GM12878 (cell line): ENCODE results near the gene PATJ. TPM values are rescaled to one million over a fixed set of nuclear protein-coding genes. Genes with fewer than 3 reads are reported as not detected.

Experiments used
- ATAC-seq: fragments of 200-7000 bp; cut with Tn5 transposase; 3 replicates; pipeline ENCODE4 v1.9.1; 2020; ENCODE audit warnings: mild to moderate bottlenecking, moderate library complexity
- BruUV-seq: library from RNA; stranded (reverse); fragments of 400-500 nt; replicated peaks from 2 replicates; lab custom pipeline; 2021; lab: Mats Ljungman, UMichigan
- CTCF ChIA-PET: fragments of 300-600 bp; sonication (Branson Sonifier 250); formaldehyde crosslinking; extraction: SDS; loops from one replicate; lab custom pipeline; 2021; ENCODE audit warnings: inconsistent platforms; lab: Yijun Ruan, JAX
- POLR2A ChIA-PET: fragments of 350-600 bp; formaldehyde crosslinking; extraction: SDS; loops from one replicate; lab custom pipeline; 2021; ENCODE audit warnings: inconsistent platforms; lab: Charles Lee
- RAD21 ChIA-PET: fragments of 300-600 bp; sonication (Branson Sonifier 250); formaldehyde crosslinking; loops from one replicate; lab custom pipeline; 2023; ENCODE audit warnings: antibody characterized with exemption; ENCODE audit not compliant: unreplicated experiment; lab: Charles Lee
- SMC1A ChIA-PET: fragments of 300-600 bp; sonication (Branson Sonifier 250); formaldehyde crosslinking; loops from one replicate; lab custom pipeline; 2023; ENCODE audit not compliant: unreplicated experiment, uncharacterized antibody; lab: Charles Lee
- DNase-seq: peaks from one replicate; pipeline ENCODE4 v3.0.0-alpha.2; 2011; ENCODE audit warnings: low read depth, low spot score
- FAIRE-seq: peaks from 3 replicates; lab custom pipeline; 2011; peaks lifted over from hg19 to GRCh38; lab: Jason Lieb, UNC
- H2AFZ ChIP-seq: 2 replicates; pipeline ENCODE4 v1.6.0; 2011; ENCODE audit warnings: low read depth, low read length, control low read depth; ENCODE audit not compliant: control insufficient read depth
- H3K27ac ChIP-seq: 2 replicates; pipeline ENCODE4 v1.5.1; 2011; ENCODE audit warnings: control low read depth; ENCODE audit not compliant: control insufficient read depth, insufficient read depth
- H3K27me3 ChIP-seq, 2 experiments: replicated peaks in 1 of 2; 2 replicates each; pipeline versions ENCODE4 v1.6.0 to v1.6.1; 2011; ENCODE audit warnings: low read length in 1 of 2; ENCODE audit not compliant: control insufficient read depth in 2 of 2, insufficient read depth in 2 of 2
- H3K36me3 ChIP-seq, 2 experiments: 2 replicates each; pipeline ENCODE4 v1.5.1; 2011; ENCODE audit warnings: low read length in 1 of 2; ENCODE audit not compliant: control insufficient read depth in 2 of 2, insufficient read depth in 2 of 2
- H3K4me1 ChIP-seq: 2 replicates; pipeline ENCODE4 v1.6.1; 2011; ENCODE audit warnings: mild to moderate bottlenecking, low read length, moderate library complexity, mixed read lengths; ENCODE audit not compliant: control insufficient read depth, insufficient read depth
- H3K4me2 ChIP-seq: 2 replicates; pipeline ENCODE4 v1.6.0; 2011; ENCODE audit warnings: control low read depth; ENCODE audit not compliant: control insufficient read depth, insufficient read depth
- H3K4me3 ChIP-seq: fragments of 200-600 bp; sonication (generic); 2 replicates; pipeline ENCODE4 v1.5.1; 2016
- H3K79me2 ChIP-seq: 2 replicates; pipeline ENCODE4 v1.6.0; 2011; ENCODE audit warnings: low read length; ENCODE audit not compliant: control insufficient read depth, insufficient read depth
- H3K9ac ChIP-seq: 2 replicates; pipeline ENCODE4 v1.8.0; 2011; ENCODE audit warnings: low read length, control low read depth, mixed read lengths; ENCODE audit not compliant: control insufficient read depth, insufficient read depth
- H3K9me3 ChIP-seq: replicated peaks from 3 replicates; pipeline ENCODE4 v1.5.1; 2011; ENCODE audit warnings: mild to moderate bottlenecking, low read length; ENCODE audit not compliant: control insufficient read depth, insufficient read depth
- H4K20me1 ChIP-seq: 2 replicates; pipeline ENCODE4 v1.6.0; 2011; ENCODE audit not compliant: control insufficient read depth, insufficient read depth
- CTCF ChIP-seq, 3 experiments: IDR thresholded peaks in 2 of 3; conservative IDR thresholded peaks in 1 of 3; 2 replicates each; pipeline ENCODE4 v1.5.1; 2011; ENCODE audit warnings: low read depth in 3 of 3, low read length in 3 of 3, mild to moderate bottlenecking in 3 of 3, control low read depth in 2 of 3, moderate library complexity in 2 of 3, inconsistent platforms in 1 of 3, mixed read lengths in 1 of 3; ENCODE audit not compliant: control insufficient read depth in 2 of 3, insufficient read depth in 1 of 3; ENCODE audit errors: extremely low read depth in 1 of 3
- RAD21 ChIP-seq: IDR thresholded peaks from 2 replicates; pipeline ENCODE4 v1.6.1; 2011; ENCODE audit warnings: mild to moderate bottlenecking, low read depth, low read length, moderate library complexity; ENCODE audit not compliant: insufficient read depth
- RUNX3 ChIP-seq: IDR thresholded peaks from 2 replicates; pipeline ENCODE4 v1.6.1; 2012; ENCODE audit warnings: low read length, inconsistent platforms
- SMC3 ChIP-seq: IDR thresholded peaks from 2 replicates; pipeline ENCODE4 v1.6.1; 2011; ENCODE audit warnings: low read length, improper control_type of control experiment, borderline replicate concordance
- SPI1 ChIP-seq: IDR thresholded peaks from 2 replicates; pipeline ENCODE4 v1.6.1; 2011; ENCODE audit warnings: low read depth, mild to moderate bottlenecking, low read length, moderate library complexity, borderline replicate concordance; ENCODE audit not compliant: insufficient read depth
- WGBS: methylation state at CpG from one replicate; pipeline ENCODE4 v1.1.6; 2016; ENCODE audit warnings: low lambda C conversion rate; ENCODE audit not compliant: insufficient replicate concordance, insufficient coverage; ENCODE audit errors: missing lambda C conversion rate; 5-methylcytosine and 5-hydroxymethylcytosine counted together
- in situ Hi-C: fragments of 300-500 bp; cut with MboI; formaldehyde crosslinking; loops from 9 replicates; pipeline ENCODE4 v1.14.3; 2018; ENCODE audit warnings: mixed read lengths
- intact Hi-C: fragments of 100-400 bp; cut with micrococcal nuclease; formaldehyde crosslinking; loops from one replicate; pipeline ENCODE4 v1.14.2; 2022; ENCODE audit not compliant: unreplicated experiment
- polyA plus RNA-seq, 11 experiments: library from polyadenylated mRNA; depleted of rRNA in 4 of 11; unstranded in 6 of 11; stranded (reverse) in 5 of 11; fragments of >200 nt; fragmentation: Nextera tagmentation in 4 of 11; fragmentation: Illumina TruSeq in 1 of 11; extraction: Ambion mirVana in 4 of 11; extraction: Trizol in 1 of 11; gene quantifications; 1 replicate in 1 of 11; 2 replicates in 10 of 11; pipeline versions ENCODE4 v1.2.1 to v1.2.3, GENCODE V29; 2011 to 2016; ENCODE audit warnings: inconsistent platforms in 2 of 11, missing spikeins in 2 of 11, low read depth in 1 of 11
- total RNA-seq, 4 experiments: library from RNA; depleted of rRNA in 3 of 4; stranded (reverse); fragments of >200 nt in 3 of 4; fragmentation: Illumina TruSeq in 1 of 4; extraction: Trizol in 1 of 4; gene quantifications; 2 replicates each; pipeline versions ENCODE4 v1.2.1 to v1.2.3, GENCODE V29; 2013 to 2021

The PATJ gene
- total and polyA plus RNA-seq, 10 of the 15 experiments (the other 5 are each of a cell fraction or from before 2014, with no cell fraction given): 2.8 to 13.9 (median 6.9) TPM

- H3K9ac ChIP-seq: no peak overlapping the region
- peak; percentile 84 for ATAC-seq
- H2AFZ ChIP-seq: no peak overlapping the region
- RAD21 ChIA-PET: interaction anchor here (0.6 to 0.9 kb wide), 7 partner anchors 260 to 873 kb away, joined by 3 to 5 read pairs (median 3); no protein-coding TSS in a partner anchor
- no peaks in the 10 kb centered on the region for H3K36me3 ChIP-seq
- H3K4me3 ChIP-seq: no peak overlapping the region
- TF ChIP-seq SMC3 (peak; percentile 59; the same call in 1 of the 2 replicates), RUNX3 (no peak), SPI1 (no peak), RAD21 (peak; percentile 90), CTCF (IDR thresholded peaks at IDR 0.05 in 2 of 3, conservative IDR thresholded peaks at IDR 0.05 in 1 of 3; ENCODE audit: control insufficient read depth in 2 of 3, extremely low read depth in 1 of 3, insufficient read depth in 1 of 3, low read depth in 3 of 3, low read length in 3 of 3) (peak; percentile 60 to 78 (median 67))
- TF ChIP-seq, all 136 proteins: peak for 3
- Histone ChIP-seq H3K27ac (no peak overlapping the region), H3K9me3 (no peaks in the 10 kb centered on the region), H3K4me2 (no peak overlapping the region), H3K79me2 (no peaks in the 10 kb centered on the region), H3K27me3 (no peaks in the 10 kb centered on the region), H4K20me1 (no peaks in the 10 kb centered on the region), H3K4me1 (no peaks in the 10 kb centered on the region)
- WGBS: 48% methylated on average over 6 of the region's 6 CpGs
- intact Hi-C loops (loop anchor here (1.0 to 10.0 kb wide), 7 partner anchors 223 to 1004 kb away; no protein-coding TSS in a partner anchor), in situ Hi-C loops (no loop called here)
- FAIRE-seq (peak; percentile 93), DNase-seq (no peak)
- ChIA-PET SMC1A (interaction anchor here (1.6 to 2.2 kb wide), 3 partner anchors 36 to 263 kb away, joined by 5 to 9 read pairs (median 5); no protein-coding TSS in a partner anchor), CTCF (interaction anchor here (0.6 to 5.7 kb wide), 10 partner anchors 10 to 1227 kb away, joined by 3 to 36 read pairs (median 3); no protein-coding TSS in a partner anchor), POLR2A (no interaction called here)
- BruUV-seq: no TSS peak
Observed at GRCh38 chr1:61851849-61852669, 109.8 kb downstream of the PATJ start.
